GM23338 (cell line): ENCODE data around the gene RGS3. TPM values are rescaled to one million over a fixed set of nuclear protein-coding genes. Genes with fewer than 3 reads are reported as not detected.

ENCODE experiments used
- ATAC-seq: fragments of 200-7000 bp; cut with Tn5 transposase; 3 replicates; pipeline ENCODE4 v1.9.1; 2020
- DNase-seq: peaks from one replicate; pipeline ENCODE4 v3.0.0-alpha.2; 2015; ENCODE audit warnings: low spot score
- H2AFZ ChIP-seq: fragments of 200-600 bp; sonication (generic); 2 replicates; pipeline ENCODE4 v1.8.0; 2016; ENCODE audit warnings: antibody characterized with exemption, mild to moderate bottlenecking, moderate library complexity
- H3F3A ChIP-seq: fragments of 200-600 bp; sonication (generic); replicated peaks from 2 replicates; pipeline ENCODE4 v1.8.0; 2017; ENCODE audit warnings: antibody characterized with exemption, mixed run types, low read depth
- H3K27ac ChIP-seq: fragments of 200-600 bp; sonication (generic); 2 replicates; pipeline ENCODE4 v1.6.1; 2016; ENCODE audit warnings: low read depth
- H3K27me3 ChIP-seq: fragments of 200-600 bp; sonication (generic); 2 replicates; pipeline ENCODE4 v1.8.0; 2016; ENCODE audit warnings: mild to moderate bottlenecking, mixed run types, moderate library complexity; ENCODE audit not compliant: insufficient read depth
- H3K36me3 ChIP-seq: fragments of 200-600 bp; sonication (generic); 2 replicates; pipeline ENCODE4 v1.8.0; 2016; ENCODE audit warnings: mild to moderate bottlenecking; ENCODE audit not compliant: insufficient read depth
- H3K4me1 ChIP-seq: fragments of 200-600 bp; sonication (generic); 2 replicates; pipeline ENCODE4 v1.8.0; 2016; ENCODE audit warnings: mild to moderate bottlenecking, moderate library complexity; ENCODE audit not compliant: insufficient read depth
- H3K4me2 ChIP-seq: fragments of 200-600 bp; sonication (generic); 2 replicates; pipeline ENCODE4 v1.7.1; 2017; ENCODE audit warnings: mixed run types
- H3K4me3 ChIP-seq: fragments of 200-600 bp; sonication (generic); 2 replicates; pipeline ENCODE4 v1.6.1; 2016; ENCODE audit warnings: mixed run types
- H3K79me2 ChIP-seq: fragments of 200-600 bp; sonication (generic); replicated peaks from 2 replicates; pipeline ENCODE4 v1.8.0; 2017; ENCODE audit warnings: mild to moderate bottlenecking; ENCODE audit not compliant: insufficient read depth
- H3K9me2 ChIP-seq: fragments of 200-600 bp; sonication (generic); 2 replicates; pipeline ENCODE4 v1.8.0; 2017; ENCODE audit not compliant: insufficient read depth
- H4K20me1 ChIP-seq: fragments of 200-600 bp; sonication (generic); replicated peaks from 2 replicates; pipeline ENCODE4 v1.8.0; 2017; ENCODE audit warnings: mild to moderate bottlenecking; ENCODE audit not compliant: insufficient read depth
- H3K27ac Mint-ChIP-seq: 2 replicates; pipeline ENCODE4 v1.8.0; 2020; ENCODE audit warnings: inconsistent platforms, mild to moderate bottlenecking, moderate library complexity, mixed read lengths
- H3K27me3 Mint-ChIP-seq: 3 replicates; pipeline ENCODE4 v1.8.0; 2022; ENCODE audit warnings: low read depth, mild to moderate bottlenecking, moderate library complexity, mixed read lengths, inconsistent platforms; ENCODE audit not compliant: insufficient read depth, poor library complexity
- H3K36me3 Mint-ChIP-seq: 3 replicates; pipeline ENCODE4 v1.8.0; 2021; ENCODE audit warnings: low read depth, mild to moderate bottlenecking, inconsistent platforms, moderate library complexity, mixed read lengths
- H3K4me1 Mint-ChIP-seq: 3 replicates; pipeline ENCODE4 v1.8.0; 2020; ENCODE audit warnings: mild to moderate bottlenecking, inconsistent platforms, mixed read lengths
- H3K4me3 Mint-ChIP-seq: 3 replicates; pipeline ENCODE4 v1.8.0; 2021; ENCODE audit warnings: moderate library complexity, mild to moderate bottlenecking, inconsistent platforms, mixed read lengths
- H3K9me3 Mint-ChIP-seq: 3 replicates; pipeline ENCODE4 v1.8.0; 2020; ENCODE audit warnings: moderate library complexity, mild to moderate bottlenecking, inconsistent platforms, mixed read lengths
- CREB1 ChIP-seq: fragments of 250-450 bp; sonication (Bioruptor Pico); IDR thresholded peaks from 2 replicates; pipeline ENCODE4 v1.5.0; 2020; ENCODE audit warnings: low read depth, mild to moderate bottlenecking, moderate library complexity
- ETS1 ChIP-seq: IDR thresholded peaks from 2 replicates; pipeline ENCODE4 v1.6.1; 2016; ENCODE audit warnings: antibody characterized with exemption
- EZH2 ChIP-seq: fragments of 200-600 bp; sonication (generic); IDR thresholded peaks from one replicate; pipeline ENCODE4 v1.8.0; 2017; ENCODE audit warnings: antibody characterized with exemption, mild to moderate bottlenecking, low read depth; ENCODE audit not compliant: unreplicated experiment
- EZH2phosphoT487 ChIP-seq: fragments of 200-600 bp; sonication (generic); IDR thresholded peaks from one replicate; pipeline ENCODE4 v1.8.1; 2018; ENCODE audit warnings: antibody characterized with exemption; ENCODE audit not compliant: unreplicated experiment
- JUNB ChIP-seq: IDR thresholded peaks from one replicate; pipeline ENCODE4 v1.6.1; 2016; ENCODE audit warnings: antibody characterized with exemption; ENCODE audit not compliant: unreplicated experiment
- NANOG ChIP-seq: IDR thresholded peaks from 2 replicates; pipeline ENCODE4 v1.6.1; 2016; ENCODE audit warnings: antibody characterized with exemption, borderline replicate concordance
- POLR2AphosphoS5 ChIP-seq: IDR thresholded peaks from 2 replicates; pipeline ENCODE4 v1.6.1; 2016; ENCODE audit warnings: antibody characterized with exemption, low read depth
- REST ChIP-seq: IDR thresholded peaks from one replicate; pipeline ENCODE4 v1.6.1; 2018; ENCODE audit warnings: antibody characterized with exemption; ENCODE audit not compliant: unreplicated experiment
- STAT1 ChIP-seq: IDR thresholded peaks from one replicate; pipeline ENCODE4 v1.6.1; 2016; ENCODE audit warnings: antibody characterized with exemption; ENCODE audit not compliant: unreplicated experiment
- ZNF114 ChIP-seq: fragments of 250-450 bp; sonication (Bioruptor Pico); IDR thresholded peaks from 2 replicates; pipeline ENCODE4 v1.5.0; 2020; ENCODE audit warnings: mild to moderate bottlenecking, moderate library complexity
- ZNF331 ChIP-seq: fragments of 250-450 bp; sonication (Bioruptor Pico); IDR thresholded peaks from 2 replicates; pipeline ENCODE4 v1.5.0; 2020; ENCODE audit warnings: low read depth, mild to moderate bottlenecking, moderate library complexity
- polyA plus RNA-seq: library from polyadenylated mRNA; unstranded; fragments of >200 nt; fragmentation: Nextera tagmentation; extraction: Ambion mirVana; gene quantifications from 2 replicates; pipeline ENCODE4 v1.2.1, GENCODE V29; 2016
- total RNA-seq: library from RNA; depleted of rRNA; stranded (reverse); fragments of >200 nt; shearing (Covaris generic); gene quantifications from 2 replicates; pipeline ENCODE4 v1.2.3, GENCODE V29; 2014
- TF ChIP-seq, protein P1 (sequence below): fragments of 250-450 bp; sonication (Bioruptor Pico); IDR thresholded peaks from 2 replicates; pipeline ENCODE4 v1.5.0; 2020; ENCODE audit warnings: mild to moderate bottlenecking, moderate library complexity
- TF ChIP-seq, protein P2 (sequence below), 2 experiments: fragments of 200-600 bp in 1 of 2; sonication (generic) in 1 of 2; conservative IDR thresholded peaks; 2 replicates each; pipeline versions ENCODE4 v1.5.1 to v1.6.1; 2016 to 2017; ENCODE audit warnings: antibody characterized with exemption in 2 of 2, low read depth in 2 of 2, mild to moderate bottlenecking in 2 of 2, moderate library complexity in 1 of 2

Gene RGS3
- total and polyA plus RNA-seq, 2 experiments from 2014 or later: 14.2 to 24.3 TPM

DNA sequence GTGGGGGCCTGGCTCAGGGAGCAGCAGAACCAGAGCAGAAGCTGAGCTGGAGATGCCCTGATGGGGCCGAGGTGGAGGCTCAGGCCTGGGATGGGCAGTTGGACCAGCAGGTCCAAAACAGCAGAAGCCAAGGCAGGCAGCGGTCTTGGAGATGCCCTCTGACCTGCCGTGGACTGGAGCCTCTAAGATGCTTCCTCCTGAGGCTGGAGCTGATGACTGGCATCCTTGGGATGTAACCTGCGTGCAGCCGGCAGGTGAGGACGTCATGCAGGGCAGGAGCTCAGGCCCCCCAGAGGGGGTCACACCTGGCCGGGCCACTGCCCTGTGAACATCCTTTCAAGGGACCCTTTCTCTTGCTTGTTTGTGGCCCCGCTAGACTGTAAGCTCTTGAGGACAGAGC lies 162.0 kb downstream of the RGS3 start:
- Mint-ChIP-seq H3K9me3 (no peaks in the 10 kb centered on the region), H3K4me1 (peaks cover 39% of the 10 kb centered on the region), H3K4me3 (no peak overlapping the region), H3K27ac (no peak overlapping the region), H3K27me3 (peaks cover 2% of the 10 kb centered on the region), H3K36me3 (no peaks in the 10 kb centered on the region)
- Histone ChIP-seq H2AFZ (no peak overlapping the region), H3K27ac (no peak overlapping the region), H4K20me1 (no peaks in the 10 kb centered on the region), H3K4me3 (no peak overlapping the region), H3K4me2 (no peak overlapping the region), H3K27me3 (0 out of 2 replicates have a peak, but pooled peaks cover 2% of the 10 kb centered on the region), H3K79me2 (no peaks in the 10 kb centered on the region), H3F3A (no peaks in the 10 kb centered on the region), H3K9me2 (no peaks in the 10 kb centered on the region), H3K36me3 (no peaks in the 10 kb centered on the region), H3K4me1 (peaks cover 26% of the 10 kb centered on the region)
- DNase-seq (no peak), ATAC-seq (no peak)
- TF ChIP-seq, protein P1, sequence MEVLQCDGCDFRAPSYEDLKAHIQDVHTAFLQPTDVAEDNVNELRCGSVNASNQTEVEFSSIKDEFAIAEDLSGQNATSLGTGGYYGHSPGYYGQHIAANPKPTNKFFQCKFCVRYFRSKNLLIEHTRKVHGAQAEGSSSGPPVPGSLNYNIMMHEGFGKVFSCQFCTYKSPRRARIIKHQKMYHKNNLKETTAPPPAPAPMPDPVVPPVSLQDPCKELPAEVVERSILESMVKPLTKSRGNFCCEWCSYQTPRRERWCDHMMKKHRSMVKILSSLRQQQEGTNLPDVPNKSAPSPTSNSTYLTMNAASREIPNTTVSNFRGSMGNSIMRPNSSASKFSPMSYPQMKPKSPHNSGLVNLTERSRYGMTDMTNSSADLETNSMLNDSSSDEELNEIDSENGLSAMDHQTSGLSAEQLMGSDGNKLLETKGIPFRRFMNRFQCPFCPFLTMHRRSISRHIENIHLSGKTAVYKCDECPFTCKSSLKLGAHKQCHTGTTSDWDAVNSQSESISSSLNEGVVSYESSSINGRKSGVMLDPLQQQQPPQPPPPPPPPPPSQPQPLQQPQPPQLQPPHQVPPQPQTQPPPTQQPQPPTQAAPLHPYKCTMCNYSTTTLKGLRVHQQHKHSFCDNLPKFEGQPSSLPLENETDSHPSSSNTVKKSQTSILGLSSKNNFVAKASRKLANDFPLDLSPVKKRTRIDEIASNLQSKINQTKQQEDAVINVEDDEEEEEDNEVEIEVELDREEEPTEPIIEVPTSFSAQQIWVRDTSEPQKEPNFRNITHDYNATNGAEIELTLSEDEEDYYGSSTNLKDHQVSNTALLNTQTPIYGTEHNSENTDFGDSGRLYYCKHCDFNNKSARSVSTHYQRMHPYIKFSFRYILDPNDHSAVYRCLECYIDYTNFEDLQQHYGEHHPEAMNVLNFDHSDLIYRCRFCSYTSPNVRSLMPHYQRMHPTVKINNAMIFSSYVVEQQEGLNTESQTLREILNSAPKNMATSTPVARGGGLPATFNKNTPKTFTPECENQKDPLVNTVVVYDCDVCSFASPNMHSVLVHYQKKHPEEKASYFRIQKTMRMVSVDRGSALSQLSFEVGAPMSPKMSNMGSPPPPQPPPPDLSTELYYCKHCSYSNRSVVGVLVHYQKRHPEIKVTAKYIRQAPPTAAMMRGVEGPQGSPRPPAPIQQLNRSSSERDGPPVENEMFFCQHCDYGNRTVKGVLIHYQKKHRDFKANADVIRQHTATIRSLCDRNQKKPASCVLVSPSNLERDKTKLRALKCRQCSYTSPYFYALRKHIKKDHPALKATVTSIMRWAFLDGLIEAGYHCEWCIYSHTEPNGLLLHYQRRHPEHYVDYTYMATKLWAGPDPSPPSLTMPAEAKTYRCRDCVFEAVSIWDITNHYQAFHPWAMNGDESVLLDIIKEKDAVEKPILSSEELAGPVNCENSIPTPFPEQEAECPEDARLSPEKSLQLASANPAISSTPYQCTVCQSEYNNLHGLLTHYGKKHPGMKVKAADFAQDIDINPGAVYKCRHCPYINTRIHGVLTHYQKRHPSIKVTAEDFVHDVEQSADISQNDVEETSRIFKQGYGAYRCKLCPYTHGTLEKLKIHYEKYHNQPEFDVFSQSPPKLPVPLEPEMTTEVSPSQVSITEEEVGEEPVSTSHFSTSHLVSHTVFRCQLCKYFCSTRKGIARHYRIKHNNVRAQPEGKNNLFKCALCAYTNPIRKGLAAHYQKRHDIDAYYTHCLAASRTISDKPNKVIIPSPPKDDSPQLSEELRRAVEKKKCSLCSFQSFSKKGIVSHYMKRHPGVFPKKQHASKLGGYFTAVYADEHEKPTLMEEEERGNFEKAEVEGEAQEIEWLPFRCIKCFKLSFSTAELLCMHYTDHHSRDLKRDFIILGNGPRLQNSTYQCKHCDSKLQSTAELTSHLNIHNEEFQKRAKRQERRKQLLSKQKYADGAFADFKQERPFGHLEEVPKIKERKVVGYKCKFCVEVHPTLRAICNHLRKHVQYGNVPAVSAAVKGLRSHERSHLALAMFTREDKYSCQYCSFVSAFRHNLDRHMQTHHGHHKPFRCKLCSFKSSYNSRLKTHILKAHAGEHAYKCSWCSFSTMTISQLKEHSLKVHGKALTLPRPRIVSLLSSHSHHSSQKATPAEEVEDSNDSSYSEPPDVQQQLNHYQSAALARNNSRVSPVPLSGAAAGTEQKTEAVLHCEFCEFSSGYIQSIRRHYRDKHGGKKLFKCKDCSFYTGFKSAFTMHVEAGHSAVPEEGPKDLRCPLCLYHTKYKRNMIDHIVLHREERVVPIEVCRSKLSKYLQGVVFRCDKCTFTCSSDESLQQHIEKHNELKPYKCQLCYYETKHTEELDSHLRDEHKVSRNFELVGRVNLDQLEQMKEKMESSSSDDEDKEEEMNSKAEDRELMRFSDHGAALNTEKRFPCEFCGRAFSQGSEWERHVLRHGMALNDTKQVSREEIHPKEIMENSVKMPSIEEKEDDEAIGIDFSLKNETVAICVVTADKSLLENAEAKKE (CRISPR knock-in tag): no peak
- TF ChIP-seq REST: no peak
- TF ChIP-seq NANOG: no peak
- TF ChIP-seq EZH2: no peak
- no peak for TF ChIP-seq CREB1 (CRISPR knock-in tag)
- TF ChIP-seq JUNB: no peak
- no peak for TF ChIP-seq ZNF114 (CRISPR knock-in tag)
- no peak for TF ChIP-seq EZH2phosphoT487
- no peak for TF ChIP-seq ZNF331 (CRISPR knock-in tag)
- no peak for TF ChIP-seq POLR2AphosphoS5
- no peak for TF ChIP-seq ETS1
- TF ChIP-seq, protein P2, sequence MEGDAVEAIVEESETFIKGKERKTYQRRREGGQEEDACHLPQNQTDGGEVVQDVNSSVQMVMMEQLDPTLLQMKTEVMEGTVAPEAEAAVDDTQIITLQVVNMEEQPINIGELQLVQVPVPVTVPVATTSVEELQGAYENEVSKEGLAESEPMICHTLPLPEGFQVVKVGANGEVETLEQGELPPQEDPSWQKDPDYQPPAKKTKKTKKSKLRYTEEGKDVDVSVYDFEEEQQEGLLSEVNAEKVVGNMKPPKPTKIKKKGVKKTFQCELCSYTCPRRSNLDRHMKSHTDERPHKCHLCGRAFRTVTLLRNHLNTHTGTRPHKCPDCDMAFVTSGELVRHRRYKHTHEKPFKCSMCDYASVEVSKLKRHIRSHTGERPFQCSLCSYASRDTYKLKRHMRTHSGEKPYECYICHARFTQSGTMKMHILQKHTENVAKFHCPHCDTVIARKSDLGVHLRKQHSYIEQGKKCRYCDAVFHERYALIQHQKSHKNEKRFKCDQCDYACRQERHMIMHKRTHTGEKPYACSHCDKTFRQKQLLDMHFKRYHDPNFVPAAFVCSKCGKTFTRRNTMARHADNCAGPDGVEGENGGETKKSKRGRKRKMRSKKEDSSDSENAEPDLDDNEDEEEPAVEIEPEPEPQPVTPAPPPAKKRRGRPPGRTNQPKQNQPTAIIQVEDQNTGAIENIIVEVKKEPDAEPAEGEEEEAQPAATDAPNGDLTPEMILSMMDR (conservative IDR thresholded peaks at IDR 0.05; ENCODE audit: low read depth in 2 of 2): no peak
- no peak for TF ChIP-seq STAT1
